Lower leg skin (tissue), 4 donors: ENCODE data around the gene CNP. TPM values are rescaled to one million over a fixed set of nuclear protein-coding genes. Genes with fewer than 3 reads are reported as not detected.

Source experiments
- DNase-seq, 2 donors: peaks; one replicate each; pipeline ENCODE4 v3.0.0-alpha.2; 2019; ENCODE audit warnings: low spot score in 2 of 2
- H3K4me3 ChIP-seq: fragments of 200-600 bp; sonication (generic); 2 replicates; pipeline ENCODE4 v1.5.1; 2017; ENCODE audit warnings: mild to moderate bottlenecking, low read depth; ENCODE audit not compliant: poor library complexity, severe bottlenecking
- POLR2A ChIP-seq, 2 donors: fragments of 450-650 bp; IDR thresholded peaks; one replicate each; pipeline ENCODE4 v1.6.1; 2016 to 2017; ENCODE audit warnings: antibody characterized with exemption in 2 of 2, mild to moderate bottlenecking in 1 of 2, moderate library complexity in 1 of 2
- WGBS, 2 donors: methylation state at CpG; one replicate each; pipeline ENCODE4 v1.1.5; 2018; 5-methylcytosine and 5-hydroxymethylcytosine counted together
- intact Hi-C: fragments of 100-400 bp; cut with DNase I; formaldehyde crosslinking; loops from one replicate; pipeline ENCODE4 v1.15.0; 2023; ENCODE audit warnings: low total_unique reads
- total RNA-seq, 4 donors: library from RNA; depleted of rRNA; stranded (reverse); fragments of >200 nt; gene quantifications; one replicate each; pipeline ENCODE4 v1.1.0, GENCODE V29; 2016
- TF ChIP-seq, protein P1 (sequence below), 3 donors: fragments of 450-650 bp; IDR thresholded peaks; one replicate each; pipeline ENCODE4 v1.5.1; 2016; ENCODE audit warnings: antibody characterized with exemption in 3 of 3, mild to moderate bottlenecking in 3 of 3, moderate library complexity in 2 of 3

The CNP gene
- total RNA-seq, 4 donors from 2014 or later: 37.2 to 63.8 (median 44.5) TPM

DNA sequence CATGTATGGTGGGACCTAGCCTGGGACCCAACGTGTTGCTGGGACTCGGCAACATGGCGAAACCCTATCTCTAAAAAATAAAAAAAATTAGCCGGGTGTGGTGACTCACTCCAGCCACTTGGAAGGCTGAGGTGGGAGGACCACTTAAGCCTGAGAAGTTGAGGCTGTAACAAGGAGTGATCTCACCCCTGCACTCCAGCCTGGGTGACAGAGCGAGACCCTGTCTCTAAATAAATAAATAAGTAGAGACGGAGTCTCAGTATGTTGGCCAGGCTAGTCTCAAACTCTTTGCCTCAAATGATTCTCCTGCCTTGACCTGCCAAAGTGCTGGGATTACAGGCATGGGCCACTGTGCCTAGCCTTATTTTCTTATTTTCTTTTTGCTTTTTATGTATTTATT is 10.1 kb upstream of the CNP start:
- intact Hi-C loops: no loop called here
- WGBS, 2 donors: 89 to 93% methylated on average over 6 of the region's 6 CpGs
- no peak for DNase-seq
- no peak overlapping the region for H3K4me3 ChIP-seq
- no peak for TF ChIP-seq POLR2A (IDR thresholded peaks at IDR 0.05)
- TF ChIP-seq, protein P1, sequence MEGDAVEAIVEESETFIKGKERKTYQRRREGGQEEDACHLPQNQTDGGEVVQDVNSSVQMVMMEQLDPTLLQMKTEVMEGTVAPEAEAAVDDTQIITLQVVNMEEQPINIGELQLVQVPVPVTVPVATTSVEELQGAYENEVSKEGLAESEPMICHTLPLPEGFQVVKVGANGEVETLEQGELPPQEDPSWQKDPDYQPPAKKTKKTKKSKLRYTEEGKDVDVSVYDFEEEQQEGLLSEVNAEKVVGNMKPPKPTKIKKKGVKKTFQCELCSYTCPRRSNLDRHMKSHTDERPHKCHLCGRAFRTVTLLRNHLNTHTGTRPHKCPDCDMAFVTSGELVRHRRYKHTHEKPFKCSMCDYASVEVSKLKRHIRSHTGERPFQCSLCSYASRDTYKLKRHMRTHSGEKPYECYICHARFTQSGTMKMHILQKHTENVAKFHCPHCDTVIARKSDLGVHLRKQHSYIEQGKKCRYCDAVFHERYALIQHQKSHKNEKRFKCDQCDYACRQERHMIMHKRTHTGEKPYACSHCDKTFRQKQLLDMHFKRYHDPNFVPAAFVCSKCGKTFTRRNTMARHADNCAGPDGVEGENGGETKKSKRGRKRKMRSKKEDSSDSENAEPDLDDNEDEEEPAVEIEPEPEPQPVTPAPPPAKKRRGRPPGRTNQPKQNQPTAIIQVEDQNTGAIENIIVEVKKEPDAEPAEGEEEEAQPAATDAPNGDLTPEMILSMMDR (IDR thresholded peaks at IDR 0.05): no peak

DNA sequence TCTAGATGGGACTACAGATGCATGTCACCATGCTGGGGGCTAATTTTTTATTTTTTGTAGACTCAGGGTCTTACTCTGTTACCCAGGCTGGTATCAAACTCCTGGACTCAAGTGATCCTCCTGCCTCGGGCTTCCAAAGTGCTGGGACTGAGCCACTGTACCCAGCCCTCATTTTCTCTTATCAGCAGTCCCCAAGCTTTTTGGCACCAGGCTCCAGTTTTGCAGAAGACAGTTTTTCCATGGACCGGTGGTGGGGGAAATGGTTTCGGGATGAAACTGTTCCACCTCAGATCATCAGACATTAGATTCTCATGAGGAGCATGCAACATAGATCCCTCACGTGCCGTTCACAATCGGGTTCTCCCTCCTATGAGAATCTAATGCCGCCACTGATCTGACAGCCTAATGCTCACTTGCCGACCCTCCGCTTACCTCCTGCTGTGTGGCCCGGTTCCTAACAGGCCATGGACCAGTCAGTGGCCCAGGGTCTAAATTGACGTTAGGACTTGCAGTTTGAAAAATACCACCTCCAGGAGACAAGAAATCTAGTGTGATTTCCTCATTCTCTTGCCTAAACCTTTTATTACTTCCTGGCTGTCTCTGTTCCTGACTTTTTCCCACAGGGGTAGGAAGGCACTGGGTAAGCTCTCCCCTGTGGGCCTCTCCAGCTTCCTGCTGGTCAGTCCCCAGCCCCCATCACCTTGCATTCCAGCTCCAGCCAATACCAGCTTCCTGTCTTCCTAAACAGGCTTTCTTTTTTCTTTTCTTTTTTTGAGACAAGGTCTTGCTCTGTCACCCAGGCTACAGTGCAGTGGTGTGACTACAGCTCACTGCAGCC is 9.3 kb upstream of the CNP start:
- TF ChIP-seq POLR2A (IDR thresholded peaks at IDR 0.05): no peak
- TF ChIP-seq, protein P1 (IDR thresholded peaks at IDR 0.05): no peak
- DNase-seq: no peak
- 82 to 83% methylated on average over 11 of the region's 11 CpGs for WGBS, 2 donors
- intact Hi-C loops: no loop called here
- no peak overlapping the region for H3K4me3 ChIP-seq

DNA sequence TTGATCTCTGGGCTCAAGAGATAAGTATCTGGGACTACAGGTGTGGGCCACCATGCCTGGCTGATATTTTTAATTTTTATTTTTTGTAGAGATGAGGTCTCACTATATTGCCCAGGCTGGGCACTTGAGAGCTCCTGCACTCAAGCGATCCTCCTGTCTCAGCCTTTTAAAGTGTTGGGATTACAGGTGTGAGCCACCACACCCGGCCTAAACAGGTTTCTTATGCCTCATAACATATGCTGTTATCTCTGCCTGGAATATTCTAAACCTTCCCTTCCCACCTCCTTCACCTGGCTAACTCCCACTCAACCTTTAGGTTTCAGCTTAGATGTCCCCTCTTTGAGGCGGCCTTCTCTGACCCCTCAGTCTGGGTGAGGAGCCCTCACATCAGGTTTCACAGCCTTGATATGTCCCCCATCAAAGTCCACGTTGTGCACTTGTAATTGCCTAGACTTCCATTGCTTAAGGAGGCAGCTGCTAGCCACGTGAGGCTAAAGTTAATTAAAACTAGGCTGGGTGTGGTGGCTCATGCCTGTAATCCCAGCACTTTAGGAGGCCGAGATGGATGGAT is 8.6 kb upstream of the CNP start:
- DNase-seq: no peak
- intact Hi-C loops: no loop called here
- H3K4me3 ChIP-seq: no peak overlapping the region
- no peak for TF ChIP-seq POLR2A (IDR thresholded peaks at IDR 0.05)
- TF ChIP-seq, protein P1 (IDR thresholded peaks at IDR 0.05): no peak
- 84 to 86% methylated on average over 6 of the region's 6 CpGs for WGBS, 2 donors

DNA sequence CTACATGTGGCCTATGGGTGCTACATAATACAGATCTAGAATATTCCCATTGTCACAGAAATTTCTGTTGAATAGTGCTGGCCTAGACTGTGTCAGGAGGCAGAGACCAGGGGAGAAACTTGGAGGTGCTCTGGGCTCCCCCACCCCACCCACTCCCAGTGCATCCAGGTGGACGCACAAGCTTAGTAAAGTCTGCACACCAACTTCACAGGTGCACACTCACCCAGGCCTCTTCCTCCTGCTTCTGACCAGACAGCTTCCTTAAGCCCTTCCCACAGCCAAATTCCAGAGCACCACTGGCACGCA is 7.6 kb upstream of the CNP start:
- 80 to 86% methylated on average over 2 of the region's 2 CpGs for WGBS, 2 donors
- intact Hi-C loops: no loop called here

DNA sequence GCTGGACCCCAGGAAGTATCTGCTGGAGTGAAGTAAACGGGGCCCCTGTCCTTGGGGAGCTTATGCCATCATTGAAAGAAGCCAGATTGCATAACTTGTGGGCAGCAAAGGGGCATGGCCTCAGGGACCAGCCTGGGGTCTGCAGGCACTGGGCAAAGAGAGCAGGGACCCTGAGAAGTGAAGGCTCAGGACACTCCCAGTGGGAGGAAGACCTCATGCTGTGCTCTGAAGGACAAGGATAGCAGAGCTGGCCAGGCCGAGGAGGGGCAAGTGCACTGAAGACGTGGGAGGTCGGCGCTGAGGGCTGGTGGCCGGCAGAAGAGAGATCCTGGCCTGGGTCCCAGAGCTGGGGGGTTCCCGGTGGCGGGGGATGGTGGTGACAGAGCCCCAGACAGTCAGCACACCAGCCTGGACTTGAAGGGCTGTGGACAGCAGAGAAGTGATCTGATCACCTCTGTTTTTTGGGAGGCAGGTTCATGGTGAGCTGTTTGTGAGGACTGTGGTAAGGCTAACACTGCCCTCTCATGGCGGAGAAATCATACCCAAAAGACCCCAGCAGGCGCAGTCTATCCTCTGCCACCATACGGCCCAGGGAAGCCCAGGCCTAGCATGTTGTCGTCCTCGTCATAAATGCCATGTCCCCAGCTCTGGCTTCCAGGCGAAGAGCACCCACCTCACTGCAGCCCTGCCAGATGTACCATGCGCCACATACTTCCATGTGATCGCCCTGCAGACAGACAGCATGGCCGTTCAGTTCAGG is 7.1 kb upstream of the CNP start:
- TF ChIP-seq, protein P1 (IDR thresholded peaks at IDR 0.05): no peak
- TF ChIP-seq POLR2A (IDR thresholded peaks at IDR 0.05): no peak
- DNase-seq: no peak
- no peak overlapping the region for H3K4me3 ChIP-seq
- intact Hi-C loops: loop anchor here (10.0 kb wide), 1 partner anchor 155 kb away; the partner anchor contains the start of gene DHX58
- WGBS, 2 donors: 49 to 65% methylated on average over 15 to 17 of the region's 17 CpGs

More for the DNA sequence above, 7.6 kb upstream of the CNP start:
- no peak overlapping the region for H3K4me3 ChIP-seq
- TF ChIP-seq, protein P1 (IDR thresholded peaks at IDR 0.05): no peak
- no peak for TF ChIP-seq POLR2A (IDR thresholded peaks at IDR 0.05)
- no peak for DNase-seq
